HG03439 (cell line): Measurements from ENCODE around the gene PLIN5.
"Not testable (repeated sequence)": the region's sequence is repeated elsewhere in the genome, so short reads cannot be mapped to it uniquely, and the experiment has no call there.

Experiments used
- ATAC-seq: cut with Tn5 transposase; IDR thresholded peaks from one replicate; pipeline ENCODE4 v1.9.1; 2021; ENCODE audit warnings: mild to moderate bottlenecking, moderate library complexity; ENCODE audit not compliant: unreplicated experiment

PLIN5 gene

GRCh38 chr19:4570402-4570801 is 35.4 kb upstream of the PLIN5 start:
- no peak for ATAC-seq

DNA sequence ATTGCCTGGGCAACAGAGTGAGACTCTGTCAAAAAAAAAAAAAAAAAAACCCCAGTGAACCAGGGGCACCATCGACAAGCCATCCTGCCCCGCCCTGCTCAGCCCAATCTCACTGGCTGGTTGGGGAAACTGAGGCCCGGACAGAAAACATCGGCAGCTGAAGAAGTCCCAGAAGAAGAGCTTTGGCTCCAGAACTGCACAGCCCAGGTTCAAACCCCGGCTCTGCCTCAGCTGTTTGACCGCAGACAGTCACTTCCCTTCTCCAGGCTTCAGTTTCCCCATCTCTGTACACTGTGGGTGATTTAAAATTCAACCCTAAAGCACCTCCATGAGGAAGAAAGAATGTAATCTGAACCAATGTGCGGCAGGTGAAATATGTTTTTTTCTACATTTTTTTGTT is 33.9 kb upstream of the PLIN5 start:
- no peak for ATAC-seq

- ATAC-seq: no peak
These were observed 32.6 kb upstream of the PLIN5 start for GRCh38 chr19:4567584-4568071.

DNA sequence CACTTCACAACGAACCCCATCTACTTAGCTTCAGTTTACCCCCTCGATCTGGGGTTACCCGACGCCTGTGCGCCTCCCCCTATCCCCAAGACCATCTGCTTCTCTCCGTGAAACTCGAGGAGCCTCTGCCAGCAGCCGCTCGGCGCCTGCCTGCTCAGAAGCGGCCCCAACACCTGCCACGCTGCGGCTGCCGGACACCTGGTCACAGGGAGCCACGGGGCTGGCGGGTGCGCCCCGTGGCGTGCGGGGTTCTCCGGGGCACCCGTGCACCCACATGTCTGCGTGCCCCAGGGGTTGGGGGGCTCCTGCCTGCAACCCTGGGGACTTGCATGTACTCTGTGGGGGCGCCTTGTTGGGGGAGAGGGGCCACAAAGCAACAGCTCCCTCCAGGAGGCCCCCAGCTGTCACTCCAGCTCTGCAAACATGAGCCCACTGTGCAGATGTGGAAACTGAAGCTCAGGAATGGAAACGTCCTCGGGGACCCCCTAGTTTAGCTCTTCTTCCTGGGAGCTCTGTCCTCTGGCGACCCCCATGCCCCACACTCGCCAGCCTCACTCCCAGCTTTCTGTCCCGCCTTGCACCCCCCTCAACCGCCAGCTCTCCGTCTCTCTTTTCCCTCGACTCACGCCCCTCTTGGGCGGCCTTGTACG is 31.5 kb upstream of the PLIN5 start:
- no peak for ATAC-seq

DNA sequence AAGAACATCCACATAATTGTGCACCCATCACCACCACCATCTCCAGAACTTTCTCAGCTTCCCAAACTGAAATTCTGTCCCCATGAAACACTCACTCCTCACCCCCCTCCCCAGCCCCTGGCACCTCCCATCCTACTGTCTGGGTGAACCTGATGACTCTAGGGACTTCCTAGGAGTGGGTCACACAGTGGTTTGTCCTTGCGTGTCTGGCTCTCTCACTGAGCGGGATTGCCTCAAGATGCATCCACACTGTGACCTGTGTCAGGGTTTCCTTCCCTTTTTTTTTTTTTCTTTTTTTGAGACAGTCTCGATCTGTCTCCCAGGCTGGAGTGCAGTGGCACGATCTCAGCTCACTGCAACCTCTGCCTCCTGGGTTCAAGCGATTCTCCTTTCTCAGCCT is 28.5 kb upstream of the PLIN5 start:
- not testable (repeated sequence) for ATAC-seq

- not testable (repeated sequence) for ATAC-seq
These were observed 27.1 kb upstream of the PLIN5 start for GRCh38 chr19:4562085-4562484.

DNA sequence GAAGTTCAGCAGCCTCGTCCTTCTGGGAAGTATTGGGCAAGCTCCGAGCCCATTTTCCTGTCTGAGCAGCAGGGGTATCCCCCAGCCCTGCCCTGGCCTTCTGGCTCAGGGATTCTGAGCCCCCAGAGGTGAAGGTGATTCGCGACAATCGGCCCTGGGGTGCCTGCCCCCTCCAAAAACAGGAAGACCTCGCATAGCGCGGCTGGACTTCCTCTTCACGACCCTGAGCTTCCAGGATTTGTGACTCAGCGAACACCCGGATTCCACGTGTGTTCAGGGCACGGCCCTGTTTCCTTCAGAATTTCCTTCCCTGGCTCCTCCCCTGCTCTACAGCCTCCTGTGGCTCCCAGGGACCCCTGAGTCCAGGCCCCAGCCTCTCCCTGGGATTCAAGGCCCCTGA is 24.5 kb upstream of the PLIN5 start, which contains the start of gene SEMA6B:
Gene SEMA6B, minus strand, starts transcription at position 116 of the 400 bp plus-strand sequence. CDS start 1,227 bp downstream, outside the sequence.
- ATAC-seq: no peak

- ATAC-seq: no peak
These were observed 23.2 kb upstream of the PLIN5 start for GRCh38 chr19:4557971-4558941.

DNA sequence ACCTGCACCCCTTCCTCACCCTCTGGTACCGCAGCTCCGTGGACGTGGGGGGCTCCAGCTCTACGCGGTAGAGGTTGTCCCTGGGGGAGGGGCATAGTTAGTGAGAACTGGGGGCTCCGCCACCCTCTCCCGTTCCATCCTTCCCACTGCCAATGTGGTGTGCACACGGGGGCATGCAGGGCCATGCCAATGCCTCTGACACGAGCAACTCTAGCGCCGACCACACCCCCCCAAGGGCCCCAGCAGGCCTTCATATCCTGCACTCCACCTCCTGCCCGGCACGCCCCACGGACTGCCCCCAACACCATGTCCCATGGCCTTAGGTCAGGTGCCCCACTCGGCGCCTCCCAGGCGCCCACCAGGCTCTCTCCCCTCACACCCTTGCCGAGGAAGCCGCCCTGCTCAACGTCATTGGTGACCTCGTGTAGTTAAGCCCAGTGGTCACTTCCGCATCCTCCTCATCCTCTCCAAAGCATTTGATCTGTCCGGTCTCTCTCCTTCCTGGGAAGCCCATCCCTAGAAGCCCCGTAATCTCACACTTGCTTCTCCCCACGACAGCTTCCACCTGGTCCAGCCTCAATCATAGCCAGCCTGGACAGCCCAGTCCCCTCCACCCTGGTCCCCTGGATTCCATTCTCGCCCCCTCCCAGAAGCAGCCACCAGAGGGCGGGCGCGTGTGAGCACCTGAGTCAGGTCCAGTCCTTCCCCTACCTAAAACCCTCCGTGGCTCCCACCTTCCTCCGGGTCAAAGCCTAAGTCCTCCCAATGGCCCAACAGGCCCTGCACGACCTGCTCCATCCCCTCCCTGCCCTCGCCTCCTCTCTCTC is 22.3 kb upstream of the PLIN5 start:
- ATAC-seq: no peak

- ATAC-seq: no peak
These were observed 21.6 kb upstream of the PLIN5 start for GRCh38 chr19:4556597-4557127.

DNA sequence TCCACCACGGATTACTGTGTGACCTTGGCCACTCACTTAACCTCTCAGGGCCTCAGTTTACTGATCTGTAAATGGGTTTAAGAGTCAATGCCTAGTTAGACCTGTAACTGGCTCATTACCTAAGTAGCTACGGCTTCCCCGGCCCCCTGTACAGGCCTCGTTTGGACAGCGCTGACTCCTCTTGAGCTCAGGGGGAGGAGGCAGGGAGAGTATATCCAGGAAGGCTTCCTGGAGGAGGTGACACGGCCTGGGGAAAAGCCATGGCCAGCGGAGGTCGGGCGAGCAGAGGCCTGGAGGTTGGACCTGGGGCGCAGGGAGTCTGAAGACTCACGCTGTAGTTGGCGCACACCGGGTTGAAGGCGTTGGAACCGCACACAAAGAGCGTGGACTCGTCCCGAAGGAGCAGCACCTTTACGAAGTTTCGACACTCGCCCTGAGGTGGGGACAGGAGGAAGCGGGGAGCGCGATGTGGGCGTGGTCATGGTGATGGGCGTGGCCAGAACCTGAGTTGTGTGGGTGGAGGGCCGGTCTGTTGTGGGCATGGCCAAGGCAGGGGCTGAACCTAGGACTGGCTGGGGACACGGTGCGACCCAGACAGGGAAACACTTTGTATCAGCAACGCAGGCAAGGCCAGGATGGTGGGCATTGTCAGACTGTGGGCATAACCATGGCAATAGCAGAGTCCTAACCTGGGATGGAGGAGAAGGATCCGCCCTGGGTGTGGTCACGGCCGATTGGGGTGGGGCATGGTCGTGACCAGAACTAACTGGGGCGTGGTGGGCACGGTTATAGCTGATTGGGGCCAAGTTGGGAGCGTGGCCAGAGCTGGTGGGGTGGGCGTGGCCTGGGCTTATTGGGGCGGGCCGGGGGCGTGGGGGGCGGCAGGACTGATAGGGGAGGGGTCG is 20.9 kb upstream of the PLIN5 start:
- ATAC-seq: no peak

DNA sequence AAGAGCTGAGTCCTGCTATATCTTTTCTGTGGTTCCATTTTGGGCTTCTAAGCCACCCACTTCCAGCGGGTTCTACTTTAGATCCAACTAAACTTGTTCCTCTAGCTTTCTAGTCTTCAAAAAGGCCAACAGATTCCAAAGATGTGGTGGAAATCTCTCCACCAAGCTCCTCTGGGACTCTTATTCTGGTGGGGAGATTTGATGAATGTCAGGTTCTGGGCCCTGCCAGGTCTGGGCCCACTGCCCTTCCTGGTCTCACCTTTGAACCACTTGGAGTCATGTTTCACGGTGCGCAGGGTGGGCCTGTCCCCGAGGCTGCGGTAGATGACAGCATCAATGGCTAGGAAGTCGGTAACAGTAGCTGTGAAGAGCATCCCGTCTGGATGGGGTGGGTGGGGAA is 19.7 kb upstream of the PLIN5 start:
- no peak for ATAC-seq

GRCh38 chr19:4553775-4554174 is 18.8 kb upstream of the PLIN5 start:
- ATAC-seq: no peak

GRCh38 chr19:4553092-4553695 is 18.2 kb upstream of the PLIN5 start:
- ATAC-seq: no peak

DNA sequence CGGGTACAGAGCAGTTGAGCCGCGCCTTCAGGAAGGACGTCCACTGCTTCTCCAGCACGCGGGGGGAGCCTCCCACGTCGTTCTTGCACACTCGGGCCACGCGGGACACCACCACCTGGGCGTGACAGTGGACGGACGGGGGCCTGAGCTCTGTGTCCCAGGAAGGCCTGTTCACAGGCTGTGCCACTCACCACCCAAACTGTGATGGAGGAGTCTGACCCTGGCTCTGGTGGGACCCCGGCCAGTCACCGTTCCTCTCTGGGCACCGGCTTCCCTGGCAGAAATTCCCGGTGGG is 17.4 kb upstream of the PLIN5 start:
- no peak for ATAC-seq

GRCh38 chr19:4550479-4551050 is 15.5 kb upstream of the PLIN5 start:
- ATAC-seq: no peak

GRCh38 chr19:4550018-4550417 is 15.0 kb upstream of the PLIN5 start:
- no peak for ATAC-seq

DNA sequence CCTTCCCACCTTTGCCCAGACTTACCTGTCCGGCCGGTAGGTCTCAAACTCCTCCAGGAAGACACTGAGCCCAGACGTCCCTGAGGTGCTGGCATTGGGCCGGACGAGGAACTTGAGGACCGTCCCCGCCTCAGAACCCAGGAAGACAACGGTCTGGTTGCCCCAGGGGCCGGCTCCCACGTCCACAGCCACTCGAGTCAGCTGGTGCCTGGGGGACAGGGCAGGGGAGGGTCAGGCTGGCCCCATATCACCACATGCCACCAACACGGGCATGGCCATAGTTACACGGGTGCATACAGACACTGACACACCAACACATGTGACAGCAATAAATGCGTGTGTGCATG is 13.2 kb upstream of the PLIN5 start:
- no peak for ATAC-seq
